Caco-2 (cell line): ENCODE results near the gene FOXN4. TPM values are rescaled to one million over a fixed set of nuclear protein-coding genes. Genes with fewer than 3 reads are reported as not detected.

Source experiments
- BruUV-seq: library from RNA; stranded (reverse); fragments of 400-500 nt; replicated peaks from 2 replicates; lab custom pipeline; 2021; lab: Mats Ljungman, UMichigan
- CTCF ChIA-PET: fragments of 300-600 bp; sonication (Branson Sonifier 250); formaldehyde crosslinking; loops from one replicate; lab custom pipeline; 2022; ENCODE audit warnings: antibody characterized with exemption; lab: Charles Lee
- POLR2A ChIA-PET: fragments of 300-600 bp; sonication (Branson Sonifier 250); formaldehyde crosslinking; loops from one replicate; lab custom pipeline; 2022; ENCODE audit warnings: antibody characterized with exemption; lab: Charles Lee
- DNase-seq, 2 experiments: peaks; one replicate each; pipeline versions ENCODE4 v3.0.0 to v3.0.0-alpha.2; 2020 to 2022
- H3K27me3 ChIP-seq: replicated peaks from 2 replicates; pipeline ENCODE4 v1.6.0; 2011; ENCODE audit warnings: low read length; ENCODE audit not compliant: control insufficient read depth, insufficient read depth
- H3K36me3 ChIP-seq: 2 replicates; pipeline ENCODE4 v1.5.1; 2011; ENCODE audit warnings: low read length; ENCODE audit not compliant: control insufficient read depth, insufficient read depth
- H3K4me1 ChIP-seq: fragments of 250-450 bp; sonication (Bioruptor Pico); 2 replicates; pipeline ENCODE4 v1.5.1; 2020; ENCODE audit warnings: mild to moderate bottlenecking
- H3K4me3 ChIP-seq: 2 replicates; pipeline ENCODE4 v1.5.1; 2011; ENCODE audit warnings: low read depth, mild to moderate bottlenecking, control low read depth, low read length
- H3K9me3 ChIP-seq: fragments of 250-450 bp; sonication (Bioruptor Pico); 2 replicates; pipeline ENCODE4 v1.5.1; 2020; ENCODE audit warnings: mild to moderate bottlenecking, moderate library complexity
- H3K27ac Mint-ChIP-seq: one replicate; pipeline ENCODE4 v1.8.0; 2022; ENCODE audit warnings: mixed read lengths; ENCODE audit not compliant: unreplicated experiment
- H3K27me3 Mint-ChIP-seq: one replicate; pipeline ENCODE4 v1.8.0; 2022; ENCODE audit warnings: mixed read lengths; ENCODE audit not compliant: insufficient read depth, unreplicated experiment
- H3K36me3 Mint-ChIP-seq: one replicate; pipeline ENCODE4 v1.8.0; 2022; ENCODE audit warnings: mild to moderate bottlenecking, mixed read lengths; ENCODE audit not compliant: insufficient read depth, unreplicated experiment
- H3K4me1 Mint-ChIP-seq: one replicate; pipeline ENCODE4 v1.8.0; 2022; ENCODE audit warnings: low read depth, mixed read lengths; ENCODE audit not compliant: unreplicated experiment
- H3K4me3 Mint-ChIP-seq: one replicate; pipeline ENCODE4 v1.8.0; 2022; ENCODE audit warnings: mild to moderate bottlenecking, moderate library complexity, mixed read lengths; ENCODE audit not compliant: unreplicated experiment
- H3K9me3 Mint-ChIP-seq: one replicate; pipeline ENCODE4 v1.8.0; 2022; ENCODE audit warnings: mixed read lengths; ENCODE audit not compliant: unreplicated experiment
- intact Hi-C: fragments of 100-400 bp; cut with micrococcal nuclease; formaldehyde crosslinking; loops from one replicate; pipeline ENCODE4 v1.10.0; 2022; ENCODE audit not compliant: unreplicated experiment
- total RNA-seq: library from RNA; stranded (reverse); gene quantifications from 2 replicates; pipeline ENCODE4 v1.2.3, GENCODE V29; 2022
- TF ChIP-seq, protein P1 (sequence below), 2 experiments: fragments of 200-600 bp in 1 of 2; IDR thresholded peaks; 1 replicate in 1 of 2; 2 replicates in 1 of 2; pipeline versions ENCODE4 v1.5.1 to v1.8.0; 2011 to 2022; ENCODE audit warnings: antibody characterized with exemption in 1 of 2, control low read depth in 1 of 2, inconsistent platforms in 1 of 2, low read depth in 1 of 2, low read length in 1 of 2, mild to moderate bottlenecking in 1 of 2, moderate library complexity in 1 of 2; ENCODE audit not compliant: insufficient read depth in 1 of 2, severe bottlenecking in 1 of 2, unreplicated experiment in 1 of 2

Gene FOXN4
- total RNA-seq, 1 experiment from 2014 or later, result 0.95 TPM

DNA sequence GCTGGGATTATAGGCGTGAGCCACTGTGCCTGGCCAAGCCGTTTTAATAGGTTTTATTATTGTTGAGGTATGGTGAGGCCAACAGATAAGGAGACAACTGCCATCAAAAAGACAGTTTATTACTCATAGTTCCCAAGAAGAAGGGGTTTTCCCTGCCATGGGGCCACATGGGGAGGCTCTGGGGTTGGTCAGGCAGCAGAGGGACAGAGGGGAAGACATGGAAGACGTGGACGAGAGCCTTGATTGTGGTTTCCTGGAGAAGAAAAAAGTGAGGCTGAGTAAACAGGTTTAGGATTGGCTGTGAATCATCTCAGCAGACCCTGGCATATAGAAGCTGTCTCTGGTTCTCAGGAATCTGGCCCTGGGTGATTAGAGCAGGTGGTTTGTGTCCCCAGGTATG lies 69.9 kb downstream of the FOXN4 start:
- peaks cover 5% of the 10 kb centered on the region for H3K36me3 Mint-ChIP-seq
- no TSS peak for BruUV-seq
- no peaks in the 10 kb centered on the region for H3K4me1 Mint-ChIP-seq
- TF ChIP-seq, protein P1, sequence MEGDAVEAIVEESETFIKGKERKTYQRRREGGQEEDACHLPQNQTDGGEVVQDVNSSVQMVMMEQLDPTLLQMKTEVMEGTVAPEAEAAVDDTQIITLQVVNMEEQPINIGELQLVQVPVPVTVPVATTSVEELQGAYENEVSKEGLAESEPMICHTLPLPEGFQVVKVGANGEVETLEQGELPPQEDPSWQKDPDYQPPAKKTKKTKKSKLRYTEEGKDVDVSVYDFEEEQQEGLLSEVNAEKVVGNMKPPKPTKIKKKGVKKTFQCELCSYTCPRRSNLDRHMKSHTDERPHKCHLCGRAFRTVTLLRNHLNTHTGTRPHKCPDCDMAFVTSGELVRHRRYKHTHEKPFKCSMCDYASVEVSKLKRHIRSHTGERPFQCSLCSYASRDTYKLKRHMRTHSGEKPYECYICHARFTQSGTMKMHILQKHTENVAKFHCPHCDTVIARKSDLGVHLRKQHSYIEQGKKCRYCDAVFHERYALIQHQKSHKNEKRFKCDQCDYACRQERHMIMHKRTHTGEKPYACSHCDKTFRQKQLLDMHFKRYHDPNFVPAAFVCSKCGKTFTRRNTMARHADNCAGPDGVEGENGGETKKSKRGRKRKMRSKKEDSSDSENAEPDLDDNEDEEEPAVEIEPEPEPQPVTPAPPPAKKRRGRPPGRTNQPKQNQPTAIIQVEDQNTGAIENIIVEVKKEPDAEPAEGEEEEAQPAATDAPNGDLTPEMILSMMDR (IDR thresholded peaks at IDR 0.05; ENCODE audit: insufficient read depth in 1 of 2, low read depth in 1 of 2, low read length in 1 of 2, severe bottlenecking in 1 of 2, unreplicated experiment in 1 of 2), result no peak
- CTCF ChIA-PET, result no interaction called here
- Histone ChIP-seq H3K4me1 (no peaks in the 10 kb centered on the region), H3K36me3 (peaks cover 3% of the 10 kb centered on the region; the same call in 1 of the 2 replicates), H3K9me3 (no peaks in the 10 kb centered on the region), H3K4me3 (no peak overlapping the region), H3K27me3 (no peaks in the 10 kb centered on the region)
- H3K9me3 Mint-ChIP-seq, result no peaks in the 10 kb centered on the region
- intact Hi-C loops, result no loop called here
- POLR2A ChIA-PET, result no interaction called here
- H3K27ac Mint-ChIP-seq, result no peak overlapping the region
- no peak for DNase-seq
- no peaks in the 10 kb centered on the region for H3K27me3 Mint-ChIP-seq
- H3K4me3 Mint-ChIP-seq, result no peak overlapping the region

DNA sequence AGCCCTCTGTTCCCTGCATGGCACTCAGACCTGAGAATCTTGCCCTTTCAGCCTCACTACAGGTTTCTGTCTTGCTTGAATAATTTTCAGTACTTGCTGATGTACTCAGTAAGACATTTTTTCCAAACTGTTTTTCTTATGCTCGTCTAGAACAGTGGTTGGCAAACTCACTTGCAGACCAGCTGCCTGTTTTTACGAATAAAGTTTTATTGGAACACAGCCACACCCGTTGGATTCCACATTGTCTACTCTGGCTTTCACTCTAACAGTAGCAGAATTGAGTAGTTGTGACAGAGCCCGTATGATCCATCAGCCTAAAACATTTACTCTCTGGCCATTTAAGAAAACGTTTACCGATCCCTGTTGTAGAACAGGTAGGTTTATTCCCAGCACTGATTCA lies 72.8 kb downstream of the FOXN4 start:
- H3K27ac Mint-ChIP-seq, result no peak overlapping the region
- H3K36me3 Mint-ChIP-seq, result peaks cover 5% of the 10 kb centered on the region
- ChIA-PET CTCF (interaction anchor here (0.5 kb wide), 1 partner anchor 366 kb away, joined by 3 read pairs; no protein-coding TSS in a partner anchor), POLR2A (no interaction called here)
- intact Hi-C loops, result no loop called here
- Histone ChIP-seq H3K27me3 (no peaks in the 10 kb centered on the region), H3K4me3 (no peak overlapping the region), H3K9me3 (no peaks in the 10 kb centered on the region), H3K4me1 (no peaks in the 10 kb centered on the region), H3K36me3 (peaks cover 3% of the 10 kb centered on the region; the same call in 1 of the 2 replicates)
- H3K4me1 Mint-ChIP-seq, result no peaks in the 10 kb centered on the region
- H3K9me3 Mint-ChIP-seq, result no peaks in the 10 kb centered on the region
- H3K27me3 Mint-ChIP-seq, result no peaks in the 10 kb centered on the region
- no peak overlapping the region for H3K4me3 Mint-ChIP-seq
- TF ChIP-seq, protein P1 (IDR thresholded peaks at IDR 0.05; ENCODE audit: insufficient read depth in 1 of 2, low read depth in 1 of 2, low read length in 1 of 2, severe bottlenecking in 1 of 2, unreplicated experiment in 1 of 2), result no peak
- no peak for DNase-seq
- no TSS peak for BruUV-seq

DNA sequence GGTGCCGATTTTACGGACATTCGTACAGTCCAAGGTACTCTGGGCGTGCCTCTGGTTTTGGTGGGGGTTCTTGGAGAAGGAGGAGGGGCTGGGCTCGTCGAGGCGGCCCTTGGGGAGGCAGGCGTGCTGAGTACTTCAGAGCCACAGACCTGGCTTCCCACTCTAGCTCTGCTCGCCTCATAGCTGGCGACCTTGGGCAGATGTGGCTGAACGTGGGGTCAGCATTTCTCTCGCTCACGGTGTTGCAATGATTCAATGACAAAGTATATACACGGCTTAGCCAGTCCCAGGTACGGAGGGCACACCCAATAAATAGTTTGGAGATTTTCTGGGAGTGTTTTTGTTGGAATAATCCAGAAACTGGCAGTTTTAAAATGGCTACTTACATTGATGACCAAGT lies 75.1 kb downstream of the FOXN4 start:
- no peaks in the 10 kb centered on the region for H3K27me3 Mint-ChIP-seq
- H3K4me3 Mint-ChIP-seq, result no peak overlapping the region
- Histone ChIP-seq H3K4me3 (no peak overlapping the region), H3K4me1 (no peaks in the 10 kb centered on the region), H3K9me3 (no peaks in the 10 kb centered on the region), H3K27me3 (no peaks in the 10 kb centered on the region), H3K36me3 (0 out of 2 replicates have a peak, but pooled peaks cover 1% of the 10 kb centered on the region)
- H3K9me3 Mint-ChIP-seq, result no peaks in the 10 kb centered on the region
- DNase-seq, result no peak
- H3K36me3 Mint-ChIP-seq, result peaks cover 5% of the 10 kb centered on the region
- intact Hi-C loops, result no loop called here
- no TSS peak for BruUV-seq
- TF ChIP-seq, protein P1 (IDR thresholded peaks at IDR 0.05; ENCODE audit: insufficient read depth in 1 of 2, low read depth in 1 of 2, low read length in 1 of 2, severe bottlenecking in 1 of 2, unreplicated experiment in 1 of 2), result no peak
- H3K27ac Mint-ChIP-seq, result no peak overlapping the region
- H3K4me1 Mint-ChIP-seq, result no peaks in the 10 kb centered on the region
- POLR2A ChIA-PET, result no interaction called here
- CTCF ChIA-PET, result no interaction called here
